ENCODE measurements around the gene EMC10.
"Not testable (repeated sequence)": the region's sequence is repeated elsewhere in the genome, so short reads cannot be mapped to it uniquely, and the experiment has no call there.

EMC10 gene

DNA sequence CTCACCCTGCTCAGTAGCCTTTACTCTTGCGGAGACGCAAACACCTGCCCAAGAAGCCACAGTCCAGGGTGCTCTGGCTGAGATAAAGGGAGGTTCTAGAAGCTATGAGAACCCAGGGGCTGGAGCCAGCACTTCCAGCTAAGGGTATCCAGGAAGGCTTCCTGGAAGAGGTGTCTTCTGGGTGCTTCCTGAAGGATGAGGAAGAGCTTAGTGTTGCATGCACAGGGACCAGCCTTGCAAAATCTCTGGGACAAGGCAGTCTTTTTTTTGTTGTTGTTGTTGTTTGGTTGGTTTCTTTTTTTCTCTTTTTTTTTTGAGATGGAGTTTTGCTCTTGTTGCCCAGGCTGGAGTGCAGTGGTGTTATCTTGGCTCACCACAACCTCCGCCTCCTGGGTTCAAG, 23.1 kb upstream of the EMC10 start:
- no peak for DNase-seq

DNA sequence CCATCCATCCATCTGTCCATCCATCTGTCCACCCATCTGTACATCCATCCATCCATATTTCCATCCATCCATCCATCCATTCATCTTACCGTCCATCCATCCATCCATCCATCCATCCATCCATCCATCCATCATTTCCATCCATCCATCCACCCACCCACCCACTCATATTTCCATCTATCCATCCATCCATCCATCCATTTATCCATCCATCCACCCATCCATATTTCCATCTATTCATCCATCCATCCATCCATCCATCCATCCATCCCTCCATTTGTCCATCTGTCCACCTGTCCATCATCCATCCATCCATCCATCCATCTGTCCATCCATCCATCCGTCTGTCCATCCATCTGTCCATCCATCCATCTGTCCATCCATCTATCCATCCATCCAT, 20.3 kb upstream of the EMC10 start:
- no peak for DNase-seq

DNA sequence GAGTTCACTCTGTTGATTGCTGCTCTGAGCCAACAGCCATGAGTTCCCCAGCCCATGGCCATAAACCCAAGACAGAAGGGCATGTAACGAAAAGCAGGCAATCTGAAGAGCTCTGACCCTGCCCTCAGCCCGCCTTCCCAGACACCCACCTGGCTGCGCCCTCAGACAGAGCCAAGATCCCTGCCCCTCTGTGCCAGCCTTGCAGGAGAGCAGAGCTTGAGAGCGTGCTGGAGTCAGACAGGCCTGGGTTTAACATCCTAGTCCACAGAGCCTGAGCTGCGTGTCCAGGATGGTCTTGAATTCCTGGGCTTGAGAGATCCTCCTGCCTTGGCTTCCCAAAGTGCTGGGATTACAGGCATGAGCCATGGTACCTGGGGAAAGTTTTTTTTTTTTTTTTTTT, 19.0 kb upstream of the EMC10 start:
- no peak for DNase-seq

DNA sequence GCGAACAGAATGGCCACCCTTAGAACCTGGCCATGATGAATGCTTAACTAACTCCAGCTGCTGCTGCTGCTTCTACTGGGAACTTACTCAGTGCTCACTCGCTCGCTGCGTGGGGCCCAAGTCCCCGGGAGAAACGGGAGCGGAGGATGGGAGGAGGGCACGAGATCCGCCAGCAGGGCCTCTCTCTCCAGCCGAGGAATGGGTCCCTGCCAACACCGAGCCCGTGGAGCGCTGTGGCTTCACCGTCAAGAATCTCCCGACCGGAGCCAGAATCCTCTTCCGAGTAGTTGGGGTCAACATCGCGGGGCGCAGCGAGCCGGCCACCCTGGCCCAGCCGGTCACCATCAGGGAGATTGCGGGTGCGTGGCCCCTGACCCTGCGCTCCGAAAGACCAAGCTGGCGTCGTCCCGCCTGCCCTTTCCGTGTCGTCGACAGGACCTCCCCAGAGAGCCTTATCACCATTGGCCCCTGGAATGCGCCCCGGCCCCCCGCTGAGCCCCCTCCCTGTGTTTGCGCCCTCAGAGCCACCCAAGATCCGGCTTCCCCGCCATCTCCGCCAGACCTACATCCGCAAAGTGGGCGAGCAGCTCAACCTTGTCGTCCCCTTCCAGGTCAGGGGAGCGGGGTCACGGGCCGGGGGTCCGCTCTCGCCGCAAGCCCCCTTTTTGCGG, 17.8 kb upstream of the EMC10 start:
- no peak for DNase-seq

DNA sequence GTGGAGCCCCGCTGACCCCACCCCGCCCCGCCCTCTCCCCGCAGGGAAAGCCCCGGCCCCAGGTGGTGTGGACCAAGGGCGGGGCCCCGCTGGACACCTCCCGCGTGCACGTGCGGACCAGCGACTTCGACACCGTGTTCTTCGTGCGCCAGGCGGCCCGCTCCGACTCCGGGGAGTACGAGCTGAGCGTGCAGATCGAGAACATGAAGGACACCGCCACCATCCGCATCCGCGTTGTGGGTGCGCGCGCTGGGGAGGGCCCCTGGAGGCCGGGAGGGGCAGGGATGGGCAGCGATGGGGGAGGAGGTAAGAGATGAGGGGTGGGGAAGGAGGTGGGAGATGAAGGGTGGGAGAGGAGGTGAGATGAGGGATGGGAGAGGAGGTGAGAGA, 17.2 kb upstream of the EMC10 start:
- no peak for DNase-seq

DNA sequence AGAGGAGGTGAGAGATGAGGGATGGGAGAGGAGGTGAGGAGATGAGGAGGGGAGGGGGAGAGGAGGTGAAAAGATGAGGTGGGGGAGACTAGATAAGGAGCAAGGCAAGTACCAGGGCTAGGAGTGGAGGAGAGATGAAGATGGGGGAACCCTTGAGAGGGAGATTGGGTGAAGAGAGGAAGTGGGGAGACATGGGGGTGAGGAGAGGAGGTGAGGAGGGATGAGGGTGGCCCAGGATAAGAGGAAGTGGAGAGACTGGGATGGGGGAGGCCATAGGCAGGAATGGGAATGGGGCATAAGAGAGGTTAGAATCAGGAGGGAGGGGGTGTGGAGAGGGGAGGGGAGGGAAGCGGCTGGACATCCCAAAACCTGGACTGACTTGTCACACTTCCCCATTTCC, 16.7 kb upstream of the EMC10 start:
- no peak for DNase-seq

DNA sequence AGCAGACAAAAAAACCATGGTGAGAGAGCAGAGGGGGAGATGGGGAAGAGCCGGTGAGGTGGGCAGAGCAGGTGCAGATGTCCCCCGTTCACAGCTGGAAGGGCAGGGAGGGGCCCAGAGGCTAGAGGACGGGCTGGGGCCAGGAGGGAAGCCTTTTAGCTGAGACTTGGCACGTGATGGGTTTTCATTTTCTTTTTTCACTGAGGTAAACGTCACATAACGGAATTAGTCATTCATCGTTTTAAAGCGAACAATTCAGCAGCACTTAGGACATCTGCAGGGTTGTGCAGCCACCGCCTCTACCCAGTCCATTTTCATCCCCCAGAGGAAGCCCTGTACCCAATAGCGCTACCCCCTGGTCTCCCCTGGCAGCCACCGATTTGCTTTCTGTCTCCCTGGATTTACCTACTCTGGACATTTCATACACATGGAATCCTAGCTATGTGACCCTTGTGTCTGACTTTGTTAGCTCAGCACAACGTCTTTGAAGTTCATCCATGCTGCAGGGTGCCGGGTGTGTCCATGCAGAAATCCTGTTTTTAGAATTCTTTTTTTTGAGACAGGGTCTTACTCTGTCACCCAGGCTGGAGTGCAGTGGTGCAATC, 16.0 kb upstream of the EMC10 start:
- DNase-seq, result peak; percentile 85

DNA sequence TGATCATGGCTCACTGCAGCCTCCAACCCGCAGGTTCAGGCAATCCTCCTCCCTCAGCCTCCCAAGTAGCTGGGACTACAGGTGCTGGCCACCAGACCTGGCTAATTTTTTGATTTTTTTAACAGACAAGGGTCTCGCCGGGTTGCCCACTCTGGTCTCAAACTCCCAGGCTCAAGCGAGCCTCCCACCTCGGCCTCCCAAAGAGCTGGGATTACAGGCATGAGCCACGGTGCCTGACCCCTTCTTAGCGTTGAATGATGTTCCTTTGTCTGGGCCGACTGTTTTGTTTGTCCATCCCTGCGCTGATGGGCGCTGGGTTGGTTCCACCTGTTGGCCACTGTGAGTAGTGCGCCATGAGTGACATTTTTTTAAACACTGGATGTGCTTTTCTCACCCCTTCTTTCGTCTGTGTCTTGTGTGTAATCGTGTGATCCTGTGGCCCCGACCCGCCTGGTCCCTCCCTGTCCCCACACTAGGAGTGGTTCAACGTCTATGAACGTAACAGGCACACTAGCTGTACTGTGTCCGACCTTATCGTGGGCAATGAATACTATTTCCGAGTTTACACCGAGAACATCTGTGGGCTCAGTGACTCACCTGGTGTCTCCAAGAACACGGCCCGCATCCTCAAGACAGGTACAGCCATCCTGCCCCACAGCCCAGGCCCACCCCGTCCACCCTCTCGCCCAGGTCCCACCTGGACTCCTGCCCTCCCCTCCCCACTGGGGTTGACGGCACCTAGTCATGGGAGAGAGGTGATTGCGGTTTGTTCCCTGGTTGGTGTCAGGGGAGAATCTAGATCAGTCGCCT, 15.0 kb upstream of the EMC10 start:
- peak; percentile 81 for DNase-seq

DNA sequence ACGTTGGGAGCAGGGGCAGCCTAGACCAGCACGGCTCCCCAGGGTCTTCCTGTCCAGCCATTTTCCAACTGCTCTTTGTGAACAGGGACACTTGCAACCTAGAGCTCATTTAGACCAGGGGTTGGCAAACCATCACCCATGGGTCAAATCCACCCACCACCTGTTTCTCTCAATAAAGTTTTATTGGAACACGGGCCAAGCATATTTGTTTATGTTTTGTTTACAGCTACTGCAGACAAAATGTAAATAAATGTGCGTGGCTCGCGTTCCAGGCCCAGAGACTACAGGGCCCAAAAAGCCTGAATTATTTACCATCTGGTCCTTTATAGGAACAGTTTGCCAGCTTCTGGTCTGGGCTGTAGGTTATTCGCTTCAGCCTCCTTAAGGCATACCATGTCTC, 13.3 kb upstream of the EMC10 start:
- no peak for DNase-seq

DNA sequence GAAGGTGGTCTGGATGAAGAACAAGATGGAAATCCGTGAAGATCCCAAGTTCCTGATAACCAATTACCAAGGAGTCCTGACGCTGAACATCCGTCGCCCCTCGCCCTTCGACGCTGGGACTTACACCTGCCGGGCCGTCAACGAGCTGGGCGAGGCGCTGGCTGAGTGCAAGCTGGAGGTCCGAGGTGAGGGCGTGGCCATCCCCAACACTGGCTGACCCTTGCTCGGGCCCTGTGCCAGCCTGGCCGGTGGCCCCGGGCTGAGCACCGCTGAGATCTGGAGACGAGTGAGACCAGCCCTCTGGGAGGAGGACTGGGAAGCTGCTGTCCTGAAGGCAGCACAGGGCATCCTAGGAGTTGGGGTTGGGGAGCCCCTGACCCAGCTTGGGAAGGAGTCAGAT, 12.0 kb upstream of the EMC10 start:
- DNase-seq, result no peak

DNA sequence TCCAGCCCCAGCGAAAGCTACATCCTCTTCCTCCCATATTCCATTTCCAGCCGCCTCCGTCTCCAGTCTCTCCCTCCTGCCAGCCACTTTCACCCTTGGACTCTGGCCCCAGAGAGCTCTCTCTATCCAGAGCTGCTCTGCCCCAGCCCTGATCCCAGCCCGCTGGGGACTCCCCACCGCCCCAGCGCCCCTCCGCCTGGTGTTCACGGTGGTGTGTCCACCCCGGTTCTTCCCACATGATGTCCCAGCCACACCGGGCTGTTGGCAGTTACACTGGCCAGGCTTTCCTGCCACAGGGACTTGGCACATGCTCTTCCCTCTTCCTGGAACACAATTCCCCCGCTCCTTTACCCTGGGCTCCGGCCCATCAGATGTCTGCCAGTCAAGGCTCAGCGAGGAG, 11.3 kb upstream of the EMC10 start:
- no peak for DNase-seq

DNA sequence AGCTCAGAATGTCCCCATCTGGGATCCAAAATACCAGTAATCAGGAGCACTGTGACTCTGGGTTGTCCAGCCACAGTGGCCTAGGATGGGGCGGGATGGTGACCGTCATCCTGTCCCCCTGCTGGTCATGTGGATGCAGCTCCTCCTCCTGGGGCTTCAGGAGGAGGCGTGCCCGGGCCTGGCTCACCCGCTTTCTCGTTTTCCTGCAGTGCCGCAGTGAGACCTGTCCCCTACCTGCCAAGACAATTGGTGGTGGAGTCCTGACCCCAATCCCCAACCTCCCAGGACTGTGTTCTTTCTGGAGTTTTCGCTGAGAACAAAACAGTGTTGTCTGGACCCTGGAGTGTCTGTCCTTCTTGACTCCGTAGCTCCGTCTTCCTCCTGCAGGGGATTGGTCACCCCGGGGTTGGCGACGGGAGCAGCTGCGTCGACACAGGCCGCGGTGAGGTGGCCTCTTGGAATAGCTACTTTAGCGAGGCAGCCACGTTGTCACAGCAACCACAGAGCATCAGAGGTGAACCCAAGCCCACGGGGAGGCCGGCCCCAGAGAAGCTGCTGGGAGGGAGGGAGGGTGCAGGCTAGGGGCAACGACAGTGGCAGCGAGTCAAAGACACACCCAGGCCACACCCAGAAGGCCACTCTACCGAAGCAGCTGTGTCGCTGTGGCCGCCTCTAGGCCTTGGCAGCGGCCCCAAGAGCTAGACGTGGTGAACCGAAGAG, 10.2 kb upstream of the EMC10 start:
- DNase-seq, result peak; percentile 40

DNA sequence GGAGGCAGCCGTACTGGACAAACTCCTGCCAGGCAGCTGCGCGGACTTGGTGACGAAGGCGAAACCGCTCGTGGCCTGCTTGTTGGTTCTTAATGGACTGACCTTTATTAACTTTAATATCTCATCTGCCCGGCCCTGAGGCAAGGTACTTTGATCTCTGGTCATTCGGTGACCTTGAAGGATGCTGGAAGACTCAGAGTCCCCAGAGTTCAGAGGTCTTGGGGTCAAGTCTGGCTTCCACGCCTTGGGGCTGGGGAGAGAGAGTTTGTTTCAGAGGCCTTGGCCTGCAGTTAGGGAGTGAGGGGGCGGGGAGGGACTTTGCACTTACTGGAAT, 9.6 kb upstream of the EMC10 start:
- DNase-seq, result no peak

DNA sequence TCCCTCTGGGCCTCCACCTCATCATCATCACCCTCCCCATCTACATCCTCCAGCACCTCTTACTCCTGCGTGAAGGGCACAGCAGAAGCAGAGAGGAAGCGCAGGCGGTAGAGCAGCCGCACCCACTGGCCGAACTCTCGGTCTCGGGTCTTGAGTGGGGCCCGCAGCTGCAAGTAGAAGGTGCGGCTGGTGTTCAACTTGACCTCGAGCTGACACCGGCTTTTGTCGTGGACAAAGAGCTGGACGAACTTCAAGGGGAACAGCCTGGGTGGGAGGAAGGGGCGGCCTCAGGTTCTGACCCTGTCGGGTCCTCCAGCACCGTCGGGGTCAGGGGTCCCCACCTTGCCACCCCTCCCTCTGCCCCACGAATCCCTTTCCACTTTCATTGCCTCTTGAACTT, 8.7 kb upstream of the EMC10 start:
- DNase-seq, result no peak

DNA sequence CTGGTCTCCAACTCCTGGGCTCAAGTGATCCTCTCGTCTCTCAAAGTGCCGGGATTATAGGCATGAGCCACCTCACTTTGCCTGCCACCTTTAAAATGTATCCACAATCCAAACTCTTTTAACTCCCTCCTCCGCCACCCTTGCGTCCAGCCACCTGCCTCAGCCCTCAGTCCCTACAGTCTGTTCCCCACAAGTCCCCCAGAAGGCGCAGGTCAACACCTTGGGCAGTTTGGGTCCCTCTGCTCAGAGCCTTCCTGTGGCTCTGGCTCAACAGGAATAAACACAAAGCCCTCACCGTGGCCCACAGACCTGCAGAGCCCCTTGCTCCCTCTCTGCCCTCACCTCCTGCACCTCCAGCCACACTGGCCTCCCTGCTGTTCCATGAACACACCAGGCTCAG, 7.5 kb upstream of the EMC10 start:
- DNase-seq, result no peak

DNA sequence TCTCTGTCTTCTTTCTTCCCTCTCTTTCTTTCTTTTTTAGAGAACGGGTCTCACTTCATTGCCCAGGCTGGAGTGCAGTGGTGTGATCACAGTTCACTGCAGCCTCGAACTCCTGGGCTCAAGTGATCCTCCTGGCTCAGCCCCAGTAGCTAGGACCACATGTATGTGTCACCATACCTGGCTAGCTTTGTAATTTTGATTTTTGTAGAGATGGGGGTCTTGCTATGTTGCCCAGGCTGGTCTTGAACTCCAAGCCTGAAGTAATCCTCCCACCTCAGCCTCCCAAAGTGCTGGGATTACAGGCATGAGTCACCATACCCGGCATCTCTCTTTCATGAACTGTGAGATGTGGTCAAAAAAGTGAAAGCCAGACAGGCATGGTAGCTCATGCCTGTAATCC, 3.0 kb upstream of the EMC10 start:
- DNase-seq, result not testable (repeated sequence)

DNA sequence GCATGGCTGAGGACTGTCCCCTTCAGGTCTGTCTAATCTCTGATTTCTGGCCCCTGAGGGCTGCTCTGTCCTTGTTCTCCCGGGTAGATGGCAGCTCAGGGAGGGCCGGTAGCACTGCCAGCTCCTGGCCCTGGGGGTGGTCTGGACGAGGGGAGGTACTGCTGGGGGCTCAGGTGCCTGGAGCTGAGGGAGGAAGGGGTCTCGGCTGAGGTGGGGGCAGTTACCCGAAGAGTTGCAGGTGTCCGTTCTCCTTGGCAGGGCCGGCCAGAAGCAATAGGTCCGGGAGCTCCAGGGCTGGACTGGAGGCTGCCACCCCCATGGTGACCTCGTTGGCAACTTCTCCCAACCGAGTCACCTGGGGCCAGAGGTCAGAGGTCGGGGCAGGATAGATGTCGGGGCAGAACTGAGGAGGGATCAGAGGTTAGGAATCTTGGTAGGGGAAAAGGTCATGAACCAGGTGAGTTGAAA, 1.2 kb upstream of the EMC10 start:
- DNase-seq, result no peak

DNA sequence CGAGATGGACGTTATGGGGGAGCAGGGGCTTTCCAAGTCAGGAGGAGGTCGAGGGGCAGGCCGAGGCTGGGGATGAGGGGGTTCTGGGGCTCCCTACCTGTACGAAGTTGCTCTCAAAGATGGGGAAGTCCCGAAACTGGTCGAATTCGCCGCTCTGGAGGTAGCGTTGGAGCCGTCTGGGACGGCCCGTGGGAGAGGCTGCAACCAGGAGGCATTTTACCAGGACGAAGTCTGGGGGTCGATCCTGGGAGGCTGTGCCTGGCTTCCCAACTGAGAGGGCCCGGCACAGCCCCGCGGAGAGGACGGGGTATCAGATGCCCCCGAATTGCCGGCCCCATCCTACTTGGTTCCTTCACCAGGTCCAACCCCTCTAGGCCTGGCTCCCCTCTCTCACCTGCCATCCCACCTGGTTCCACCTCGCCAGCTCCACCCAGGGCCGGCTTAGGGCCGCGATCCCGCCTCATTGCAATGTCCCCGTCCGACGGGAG, 527 bp upstream of the EMC10 start:
- no peak for DNase-seq

DNA sequence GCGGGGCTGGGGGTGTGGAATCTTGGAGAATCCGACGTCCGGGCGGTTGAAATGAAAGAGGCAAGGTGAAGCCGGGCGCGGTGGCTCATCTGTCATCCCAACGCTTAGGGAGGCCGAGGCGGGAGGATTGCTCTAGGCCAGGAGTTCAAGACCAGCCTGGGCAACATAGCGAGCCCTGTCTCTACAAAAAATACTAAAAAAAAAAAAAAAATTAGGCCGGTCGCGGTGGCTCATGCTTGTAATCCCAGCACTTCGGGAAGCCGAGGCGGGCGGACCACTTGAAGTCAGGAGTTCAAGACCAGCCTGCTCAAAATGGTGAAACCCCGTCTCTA, 566 bp downstream of the EMC10 start:
- no peak for DNase-seq

DNA sequence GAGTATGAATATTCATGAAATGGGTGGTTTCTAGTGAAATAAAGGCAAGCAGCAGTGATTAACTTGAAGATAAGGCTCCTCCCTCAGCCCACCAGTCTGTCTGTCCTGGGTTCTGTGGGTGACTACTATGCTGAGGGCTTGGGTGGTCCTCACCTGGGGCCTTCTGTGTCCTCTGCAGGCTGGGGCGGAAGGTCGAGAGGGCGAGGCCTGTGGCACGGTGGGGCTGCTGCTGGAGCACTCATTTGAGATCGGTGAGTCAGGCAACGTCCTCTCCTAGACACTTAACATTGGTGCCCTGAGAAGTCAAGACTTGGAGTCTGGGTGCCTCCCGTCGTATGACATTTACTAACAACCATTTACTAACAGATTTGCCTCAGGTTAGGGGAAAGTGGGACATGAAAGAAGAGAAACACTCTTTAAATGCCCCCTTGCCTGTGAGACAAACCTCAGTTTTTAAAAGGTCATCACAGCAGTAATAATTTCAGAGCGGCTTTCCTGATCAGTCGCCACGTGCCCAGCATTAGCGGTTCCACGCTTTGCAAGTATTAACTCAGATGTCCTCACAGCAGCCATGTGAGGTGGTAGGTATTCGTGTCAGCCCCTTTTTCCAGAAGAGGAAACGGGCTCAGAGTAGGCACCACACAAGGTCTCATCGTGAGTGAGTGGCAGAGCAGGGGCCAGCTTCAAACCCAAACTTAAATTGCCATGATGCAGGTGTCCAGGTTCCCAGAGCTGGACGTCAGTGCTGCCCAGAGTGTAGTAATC, 1.6 kb downstream of the EMC10 start:
- DNase-seq, result no peak

DNA sequence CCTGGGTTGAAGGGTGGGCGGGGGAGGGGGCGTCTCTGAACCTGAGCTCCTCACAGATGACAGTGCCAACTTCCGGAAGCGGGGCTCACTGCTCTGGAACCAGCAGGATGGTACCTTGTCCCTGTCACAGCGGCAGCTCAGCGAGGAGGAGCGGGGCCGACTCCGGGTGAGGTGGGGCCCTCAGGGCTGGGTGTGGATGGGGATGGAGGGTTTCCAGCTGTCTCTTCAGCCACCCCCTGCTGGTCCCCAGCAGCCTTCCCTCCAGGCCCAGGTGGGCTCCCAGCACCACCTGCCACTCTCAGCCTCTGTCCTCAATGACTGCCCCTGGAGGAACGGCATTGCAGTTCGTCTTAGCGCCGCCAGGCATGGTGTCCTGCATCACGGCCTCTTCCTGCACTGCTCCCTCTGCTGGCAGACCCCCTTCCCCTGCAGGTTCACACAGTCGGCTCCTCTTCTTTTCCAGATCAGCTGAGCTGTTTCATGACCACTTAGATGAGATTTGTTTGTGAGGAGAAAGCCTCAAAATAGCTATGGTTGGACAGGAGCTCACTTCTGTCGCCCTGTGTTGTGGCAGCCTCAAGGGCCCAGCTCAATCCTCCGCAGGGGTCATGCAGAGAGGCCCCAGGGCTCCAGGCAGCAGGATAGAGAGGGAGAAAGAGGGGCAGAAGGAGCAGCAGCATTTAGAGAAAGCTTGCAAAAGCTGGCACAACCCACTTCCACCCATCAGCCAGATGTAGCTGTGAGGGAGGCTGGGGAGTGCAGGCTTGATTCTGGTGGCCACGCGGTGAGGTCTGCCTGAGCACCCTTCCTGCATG, 2.8 kb downstream of the EMC10 start:
- peak; percentile 84 for DNase-seq

DNA sequence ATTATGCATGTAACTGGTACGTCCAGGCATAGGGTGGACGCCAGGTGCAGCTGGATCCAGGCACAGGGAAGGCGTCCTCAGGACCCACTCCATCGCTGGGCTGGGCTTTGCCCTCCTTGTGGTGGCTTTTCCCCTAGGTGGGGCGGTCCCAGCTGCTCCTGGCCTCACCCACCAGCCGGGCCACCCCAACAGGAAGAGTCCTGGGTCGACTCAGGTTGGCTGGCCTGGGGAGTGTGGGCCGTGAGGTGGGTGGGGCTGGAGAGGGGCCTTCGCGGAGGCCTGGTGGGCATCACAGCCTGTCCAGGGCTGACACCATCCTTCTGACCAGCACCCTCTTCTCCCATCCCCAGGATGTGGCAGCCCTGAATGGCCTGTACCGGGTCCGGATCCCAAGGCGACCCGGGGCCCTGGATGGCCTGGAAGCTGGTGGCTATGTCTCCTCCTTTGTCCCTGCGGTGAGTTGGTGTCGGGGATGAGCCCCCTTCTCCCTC, 3.5 kb downstream of the EMC10 start:
- no peak for DNase-seq
